Measurements from ENCODE around the gene DNMT3B. TPM values are rescaled to one million over a fixed set of nuclear protein-coding genes. Genes with fewer than 3 reads are reported as not detected.

Gene DNMT3B
- total and polyA plus RNA-seq, 9 of the 15 experiments (the other 6 are each of a cell fraction or from before 2014, with no cell fraction given): 9.3 to 74.8 (median 49.1) TPM

- Histone ChIP-seq H2AFZ (ENCODE audit: low read depth, low read length) (no peak overlapping the region), H3K4me2 (ENCODE audit: insufficient read depth, low read length) (no peak overlapping the region), H3K79me2 (ENCODE audit: control insufficient read depth, insufficient read depth, low read length) (no peaks in the 10 kb centered on the region), H4K20me1 (replicated peaks; ENCODE audit: control insufficient read depth, insufficient read depth, low read length) (peaks cover 8% of the 10 kb centered on the region; the same call in 1 of the 2 replicates), H3K36me3 (ENCODE audit: control insufficient read depth, insufficient read depth, low read length) (peaks cover 91% of the 10 kb centered on the region), H3K9ac (ENCODE audit: insufficient read depth in 1 of 2, low read depth in 2 of 2, low read length in 2 of 2) (no peak overlapping the region), H3K27me3 (ENCODE audit: control insufficient read depth in 2 of 2, insufficient read depth in 2 of 2, low read length in 2 of 2) (no peaks in the 10 kb centered on the region), H3K4me3 (no peak overlapping the region), H3K4me1 (replicated peaks in 1 of 2; ENCODE audit: control insufficient read depth in 2 of 2, insufficient read depth in 2 of 2, low read length in 2 of 2) (no peaks in the 10 kb centered on the region), H3K9me1 (ENCODE audit: control insufficient read depth, insufficient read depth, low read length) (no peaks in the 10 kb centered on the region), H3K9me3 (replicated peaks; ENCODE audit: control insufficient read depth, insufficient read depth, low read depth, low read length) (no peaks in the 10 kb centered on the region), H3K27ac (ENCODE audit: extremely low read depth, low read depth, low read length) (no peak overlapping the region)
- BruUV-seq (replicated peaks): no TSS peak
- ChIA-PET CTCF (ENCODE audit: low intra/inter-chr PET ratio) (no interaction called here), POLR2A (no interaction called here)
- in situ Hi-C loops (cut with MboI): no loop called here
- TF ChIP-seq JUND (IDR thresholded peaks at IDR 0.05; ENCODE audit: borderline replicate concordance, low read depth, low read length) (no peak), JUND (tag; IDR thresholded peaks at IDR 0.05; ENCODE audit: borderline replicate concordance, low read depth, low read length) (no peak), NCOA2 (IDR thresholded peaks at IDR 0.05; ENCODE audit: partially characterized antibody in 2 of 2) (no peak), IRF2 (CRISPR knock-in tag; IDR thresholded peaks at IDR 0.05) (no peak), TGIF2 (CRISPR knock-in tag; IDR thresholded peaks at IDR 0.05) (no peak), ARID3B (CRISPR knock-in tag; IDR thresholded peaks at IDR 0.05; ENCODE audit: borderline replicate concordance) (no peak), ARID1B (IDR thresholded peaks at IDR 0.05) (no peak), MITF (IDR thresholded peaks at IDR 0.05) (no peak)
- DNase-seq (ENCODE audit: extremely low read depth in 1 of 4, low spot score in 3 of 4) (no peak), FAIRE-seq (no peak), ATAC-seq (no peak)
- WGBS (ENCODE audit: insufficient coverage, low coverage, missing lambda C conversion rate): 92% methylated on average over 5 of the region's 5 CpGs
- intact Hi-C loops (cut with micrococcal nuclease): loop anchor here (10.0 kb wide), 1 partner anchor 48 kb away; the partner anchor contains the start of gene EFCAB8
Observed at GRCh38 chr20:32806356-32806755, 44.2 kb downstream of the DNMT3B start.

Data from K562 (cell line).